T-helper 22 cell (primary cell): ENCODE results near the gene CBS.
"Not testable (repeated sequence)": the region's sequence is repeated elsewhere in the genome, so short reads cannot be mapped to it uniquely, and the experiment has no call there.

Source experiments
- DNase-seq: peaks from one replicate; pipeline ENCODE4 v3.0.0-alpha.2; 2020; ENCODE audit warnings: low read depth

CBS gene

GRCh38 chr21:43068065-43068464 lies 7.6 kb downstream of the CBS start:
- DNase-seq: not testable (repeated sequence)

GRCh38 chr21:43066690-43067089 lies 8.9 kb downstream of the CBS start:
- DNase-seq: not testable (repeated sequence)

GRCh38 chr21:43065991-43066390 lies 9.6 kb downstream of the CBS start:
- DNase-seq: not testable (repeated sequence)

- DNase-seq: not testable (repeated sequence)
Observed at GRCh38 chr21:43064265-43064917, 11.2 kb downstream of the CBS start.

GRCh38 chr21:43062955-43063664 lies 12.5 kb downstream of the CBS start:
- not testable (repeated sequence) for DNase-seq

GRCh38 chr21:43053112-43053511 lies 22.5 kb downstream of the CBS start:
- DNase-seq: not testable (repeated sequence)

GRCh38 chr21:43045876-43046821 lies 29.5 kb downstream of the CBS start:
- not testable (repeated sequence) for DNase-seq

GRCh38 chr21:43045165-43045875 lies 30.3 kb downstream of the CBS start:
- DNase-seq: not testable (repeated sequence)

GRCh38 chr21:43044547-43044946 lies 31.1 kb downstream of the CBS start:
- not testable (repeated sequence) for DNase-seq

GRCh38 chr21:43043291-43043690 lies 32.3 kb downstream of the CBS start:
- not testable (repeated sequence) for DNase-seq

GRCh38 chr21:43042169-43042568 lies 33.5 kb downstream of the CBS start:
- DNase-seq: not testable (repeated sequence)

GRCh38 chr21:43038659-43039044 lies 37.0 kb downstream of the CBS start:
- DNase-seq: not testable (repeated sequence)

- not testable (repeated sequence) for DNase-seq
Observed at GRCh38 chr21:43037918-43038658, 37.5 kb downstream of the CBS start.

- not testable (repeated sequence) for DNase-seq
Observed at GRCh38 chr21:43036889-43037288, 38.7 kb downstream of the CBS start.

GRCh38 chr21:43034826-43035225 lies 40.8 kb downstream of the CBS start:
- DNase-seq: no peak

GRCh38 chr21:43034101-43034500 lies 41.5 kb downstream of the CBS start:
- DNase-seq: no peak

- DNase-seq: no peak
Observed at GRCh38 chr21:43031121-43031619, 44.5 kb downstream of the CBS start.

GRCh38 chr21:43029785-43030184 lies 45.9 kb downstream of the CBS start:
- no peak for DNase-seq

GRCh38 chr21:43027846-43028731 lies 47.5 kb downstream of the CBS start:
- DNase-seq: no peak
